ENCODE measurements around the gene FILIP1L.

Gene FILIP1L

DNA sequence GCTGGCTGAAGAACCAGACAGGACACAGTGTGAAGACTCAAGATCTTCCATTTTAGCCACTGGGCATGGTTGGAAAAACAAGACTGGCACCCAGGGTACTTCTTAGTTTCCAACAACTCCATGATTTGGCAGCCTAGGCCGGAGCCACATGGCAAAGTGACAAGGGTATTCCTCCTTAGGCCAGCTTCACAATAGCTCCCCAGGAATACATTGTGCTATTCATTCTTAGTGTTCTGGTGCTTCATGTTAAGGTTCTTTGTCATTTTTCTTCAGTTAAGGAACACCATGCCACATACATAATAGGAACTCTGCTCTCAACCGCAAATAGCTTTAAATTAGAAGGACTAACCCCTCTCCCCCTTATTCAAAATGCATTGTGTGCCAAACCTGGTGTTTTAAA is 8.0 kb upstream of the FILIP1L start:
- no peaks in the 10 kb centered on the region for H3K36me3 ChIP-seq (ENCODE audit: insufficient read depth, low read length)
- H3K79me2 ChIP-seq (ENCODE audit: insufficient read depth, low read length) = no peaks in the 10 kb centered on the region
- no peaks in the 10 kb centered on the region for H4K20me1 ChIP-seq (ENCODE audit: insufficient read depth, low read length, poor library complexity, severe bottlenecking)
- TF ChIP-seq, protein P1, sequence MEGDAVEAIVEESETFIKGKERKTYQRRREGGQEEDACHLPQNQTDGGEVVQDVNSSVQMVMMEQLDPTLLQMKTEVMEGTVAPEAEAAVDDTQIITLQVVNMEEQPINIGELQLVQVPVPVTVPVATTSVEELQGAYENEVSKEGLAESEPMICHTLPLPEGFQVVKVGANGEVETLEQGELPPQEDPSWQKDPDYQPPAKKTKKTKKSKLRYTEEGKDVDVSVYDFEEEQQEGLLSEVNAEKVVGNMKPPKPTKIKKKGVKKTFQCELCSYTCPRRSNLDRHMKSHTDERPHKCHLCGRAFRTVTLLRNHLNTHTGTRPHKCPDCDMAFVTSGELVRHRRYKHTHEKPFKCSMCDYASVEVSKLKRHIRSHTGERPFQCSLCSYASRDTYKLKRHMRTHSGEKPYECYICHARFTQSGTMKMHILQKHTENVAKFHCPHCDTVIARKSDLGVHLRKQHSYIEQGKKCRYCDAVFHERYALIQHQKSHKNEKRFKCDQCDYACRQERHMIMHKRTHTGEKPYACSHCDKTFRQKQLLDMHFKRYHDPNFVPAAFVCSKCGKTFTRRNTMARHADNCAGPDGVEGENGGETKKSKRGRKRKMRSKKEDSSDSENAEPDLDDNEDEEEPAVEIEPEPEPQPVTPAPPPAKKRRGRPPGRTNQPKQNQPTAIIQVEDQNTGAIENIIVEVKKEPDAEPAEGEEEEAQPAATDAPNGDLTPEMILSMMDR (conservative IDR thresholded peaks at IDR 0.05; ENCODE audit: low read length) = no peak
- TF ChIP-seq EZH2phosphoT487 (IDR thresholded peaks at IDR 0.05; ENCODE audit: borderline replicate concordance) = no peak
- H3K9ac ChIP-seq (ENCODE audit: low read depth, low read length, poor library complexity, severe bottlenecking) = no peak overlapping the region
- H3K9me2 ChIP-seq (replicated peaks; ENCODE audit: low read depth, low read length) = no peaks in the 10 kb centered on the region
- no peaks in the 10 kb centered on the region for H3F3A ChIP-seq (ENCODE audit: low read depth)
- peaks cover 5% of the 10 kb centered on the region for H3K4me1 ChIP-seq (ENCODE audit: insufficient read depth, low read length, poor library complexity, severe bottlenecking)
- no peak overlapping the region for H3K4me3 ChIP-seq (ENCODE audit: low read length, poor library complexity, severe bottlenecking)
- H3K27me3 ChIP-seq (ENCODE audit: insufficient read depth, low read length, poor library complexity, severe bottlenecking) = no peaks in the 10 kb centered on the region
- H3K4me2 ChIP-seq (ENCODE audit: low read depth, low read length, poor library complexity, severe bottlenecking) = no peak overlapping the region
- H3K9me3 ChIP-seq (ENCODE audit: insufficient read depth, low read depth, low read length) = no peaks in the 10 kb centered on the region
- no peak overlapping the region for H2AFZ ChIP-seq (ENCODE audit: low read length)

DNA sequence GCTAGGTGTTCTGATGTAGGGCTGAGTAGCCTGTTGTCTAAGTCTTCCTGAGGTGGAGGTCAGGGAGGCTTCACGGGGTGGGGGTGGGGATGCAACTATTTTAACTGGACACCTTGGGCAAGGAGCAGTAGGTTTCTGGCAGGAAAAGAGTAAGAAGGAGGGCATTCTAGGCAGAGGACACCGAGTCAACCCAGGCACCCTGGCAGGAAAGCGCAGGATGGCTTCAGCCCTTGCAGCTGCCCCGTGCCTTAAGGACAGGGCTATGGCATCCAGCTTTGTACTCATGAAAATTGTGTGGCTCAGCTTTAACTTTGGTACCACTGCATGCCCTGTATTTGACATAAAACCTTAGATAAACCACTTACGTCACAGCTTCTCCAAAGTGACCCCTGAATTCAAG is 6.4 kb upstream of the FILIP1L start:
- Histone ChIP-seq H3F3A (ENCODE audit: low read depth) (no peaks in the 10 kb centered on the region), H4K20me1 (ENCODE audit: insufficient read depth, low read length, poor library complexity, severe bottlenecking) (no peaks in the 10 kb centered on the region), H2AFZ (ENCODE audit: low read length) (no peak overlapping the region)

DNA sequence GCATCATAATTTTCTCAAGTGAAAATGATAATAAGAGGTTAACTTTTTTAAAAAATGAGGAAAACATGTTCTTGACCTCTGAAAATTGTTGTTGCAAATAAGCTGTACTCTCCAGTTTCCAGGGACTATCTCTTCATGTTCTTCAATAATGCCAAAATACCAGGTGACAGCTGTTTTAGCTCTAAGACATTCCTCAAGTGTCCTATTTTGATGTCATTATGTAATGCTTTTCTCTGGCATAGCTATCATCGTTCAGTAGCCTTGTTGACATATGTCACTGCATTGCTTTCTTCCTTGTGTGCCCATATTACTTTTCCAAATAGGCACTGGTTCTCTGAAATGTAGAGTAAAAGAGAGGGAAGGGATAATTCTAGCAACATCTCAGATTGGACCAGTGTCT is 5.7 kb upstream of the FILIP1L start:
- no peaks in the 10 kb centered on the region for H3K9me3 ChIP-seq (ENCODE audit: insufficient read depth, low read depth, low read length)
- H3K36me3 ChIP-seq (ENCODE audit: insufficient read depth, low read length) = no peaks in the 10 kb centered on the region
- H3K4me1 ChIP-seq (ENCODE audit: insufficient read depth, low read length, poor library complexity, severe bottlenecking) = no peaks in the 10 kb centered on the region
- H2AFZ ChIP-seq (ENCODE audit: low read length) = no peak overlapping the region
- no peak overlapping the region for H3K4me2 ChIP-seq (ENCODE audit: low read depth, low read length, poor library complexity, severe bottlenecking)
- no peaks in the 10 kb centered on the region for H3K27me3 ChIP-seq (ENCODE audit: insufficient read depth, low read length, poor library complexity, severe bottlenecking)
- no peak for TF ChIP-seq EZH2phosphoT487 (IDR thresholded peaks at IDR 0.05; ENCODE audit: borderline replicate concordance)
- TF ChIP-seq, protein P1 (conservative IDR thresholded peaks at IDR 0.05; ENCODE audit: low read length) = no peak
- H4K20me1 ChIP-seq (ENCODE audit: insufficient read depth, low read length, poor library complexity, severe bottlenecking) = no peaks in the 10 kb centered on the region
- H3F3A ChIP-seq (ENCODE audit: low read depth) = no peaks in the 10 kb centered on the region
- H3K4me3 ChIP-seq (ENCODE audit: low read length, poor library complexity, severe bottlenecking) = no peak overlapping the region
- no peak overlapping the region for H3K9ac ChIP-seq (ENCODE audit: low read depth, low read length, poor library complexity, severe bottlenecking)
- H3K79me2 ChIP-seq (ENCODE audit: insufficient read depth, low read length) = no peaks in the 10 kb centered on the region
- no peaks in the 10 kb centered on the region for H3K9me2 ChIP-seq (replicated peaks; ENCODE audit: low read depth, low read length)

More for the DNA sequence above, 6.4 kb upstream of the FILIP1L start:
- Histone ChIP-seq H3K4me1 (ENCODE audit: insufficient read depth, low read length, poor library complexity, severe bottlenecking) (peaks cover 4% of the 10 kb centered on the region), H3K4me3 (ENCODE audit: low read length, poor library complexity, severe bottlenecking) (no peak overlapping the region), H3K27me3 (ENCODE audit: insufficient read depth, low read length, poor library complexity, severe bottlenecking) (no peaks in the 10 kb centered on the region), H3K79me2 (ENCODE audit: insufficient read depth, low read length) (no peaks in the 10 kb centered on the region), H3K9me3 (ENCODE audit: insufficient read depth, low read depth, low read length) (no peaks in the 10 kb centered on the region), H3K9ac (ENCODE audit: low read depth, low read length, poor library complexity, severe bottlenecking) (no peak overlapping the region), H3K9me2 (replicated peaks; ENCODE audit: low read depth, low read length) (no peaks in the 10 kb centered on the region), H3K4me2 (ENCODE audit: low read depth, low read length, poor library complexity, severe bottlenecking) (no peak overlapping the region), H3K36me3 (ENCODE audit: insufficient read depth, low read length) (no peaks in the 10 kb centered on the region)
- TF ChIP-seq EZH2phosphoT487 (IDR thresholded peaks at IDR 0.05; ENCODE audit: borderline replicate concordance) = no peak
- TF ChIP-seq, protein P1 (conservative IDR thresholded peaks at IDR 0.05; ENCODE audit: low read length) = no peak

All from Loucy (cell line).